HepG2 (cell line): ENCODE results near the gene SPATA31A5. TPM values are rescaled to one million over a fixed set of nuclear protein-coding genes. Genes with fewer than 3 reads are reported as not detected.

Experiments
- polyA plus RNA-seq, 8 experiments: library from polyadenylated mRNA; depleted of rRNA in 3 of 8; stranded (reverse) in 7 of 8; unstranded in 1 of 8; fragments of >200 nt; fragmentation: Illumina TruSeq in 4 of 8; extraction: Trizol in 4 of 8; gene quantifications; 2 replicates each; pipeline versions ENCODE4 v1.2.1 to v1.2.3, GENCODE V29; 2011 to 2016; ENCODE audit warnings: low read depth in 4 of 8, missing spikeins in 1 of 8, mixed read lengths in 1 of 8; ENCODE audit not compliant: insufficient read depth in 1 of 8
- small RNA-seq, 3 experiments: library from RNA; depleted of rRNA; stranded (forward); fragments of <200 nt; gene quantifications; one replicate each; pipeline ENCODE3, GENCODE V24; 2012; ENCODE audit warnings: low read depth in 2 of 3, low replicate concordance in 1 of 3; ENCODE audit not compliant: insufficient read length in 3 of 3, insufficient read depth in 2 of 3
- total RNA-seq, 5 experiments: library from RNA; depleted of rRNA; stranded (reverse); fragments of >200 nt; fragmentation: Illumina TruSeq; extraction: Trizol; gene quantifications; 2 replicates each; pipeline ENCODE4 v1.2.3, GENCODE V29; 2016; ENCODE audit warnings: low read depth in 1 of 5

The SPATA31A5 gene
- total and polyA plus RNA-seq, 2 of the 13 experiments (the other 11 are each of a cell fraction or from before 2014, with no cell fraction given): not detected

Small RNAs within 50 kb of the gene (small RNA-seq; reads per million reads assigned to genes)
- gene AL590491.3: 0 reads per million in 3 experiments
